Activated CD4-positive, alpha-beta T cell treated with anti-CD3 and anti-CD28 coated beads, Interleukin-2, amount 10 ng/mL, durations not matched to agents 24 days and 14 days (primary cell): ENCODE data around the gene APH1A. TPM values are rescaled to one million over a fixed set of nuclear protein-coding genes. Genes with fewer than 3 reads are reported as not detected.
"Not testable (repeated sequence)": the region's sequence is repeated elsewhere in the genome, so short reads cannot be mapped to it uniquely, and the experiment has no call there.

Source experiments
- DNase-seq: peaks from one replicate; pipeline ENCODE4 v3.0.0; 2022
- H3K27ac Mint-ChIP-seq: one replicate; pipeline ENCODE4 v1.8.0; 2022; ENCODE audit warnings: mild to moderate bottlenecking, mixed read lengths
- H3K27me3 Mint-ChIP-seq: one replicate; pipeline ENCODE4 v1.8.0; 2022; ENCODE audit warnings: mixed read lengths
- H3K36me3 Mint-ChIP-seq: one replicate; pipeline ENCODE4 v1.8.0; 2022; ENCODE audit warnings: low read depth, mild to moderate bottlenecking, mixed read lengths
- H3K4me1 Mint-ChIP-seq: one replicate; pipeline ENCODE4 v1.8.0; 2021; ENCODE audit warnings: mixed read lengths
- H3K4me3 Mint-ChIP-seq: one replicate; pipeline ENCODE4 v1.8.0; 2022; ENCODE audit warnings: mild to moderate bottlenecking, moderate library complexity, mixed read lengths
- H3K9me3 Mint-ChIP-seq: one replicate; pipeline ENCODE4 v1.8.0; 2021; ENCODE audit warnings: mixed read lengths
- intact Hi-C: fragments of 100-400 bp; cut with micrococcal nuclease; formaldehyde crosslinking; loops from one replicate; pipeline ENCODE4 v1.15.1; 2023
- total RNA-seq: library from RNA; stranded (reverse); gene quantifications from 2 replicates; pipeline ENCODE4 v1.2.3, GENCODE V29; 2022

APH1A gene
- total RNA-seq, 1 donor from 2014 or later: 105 TPM

DNA sequence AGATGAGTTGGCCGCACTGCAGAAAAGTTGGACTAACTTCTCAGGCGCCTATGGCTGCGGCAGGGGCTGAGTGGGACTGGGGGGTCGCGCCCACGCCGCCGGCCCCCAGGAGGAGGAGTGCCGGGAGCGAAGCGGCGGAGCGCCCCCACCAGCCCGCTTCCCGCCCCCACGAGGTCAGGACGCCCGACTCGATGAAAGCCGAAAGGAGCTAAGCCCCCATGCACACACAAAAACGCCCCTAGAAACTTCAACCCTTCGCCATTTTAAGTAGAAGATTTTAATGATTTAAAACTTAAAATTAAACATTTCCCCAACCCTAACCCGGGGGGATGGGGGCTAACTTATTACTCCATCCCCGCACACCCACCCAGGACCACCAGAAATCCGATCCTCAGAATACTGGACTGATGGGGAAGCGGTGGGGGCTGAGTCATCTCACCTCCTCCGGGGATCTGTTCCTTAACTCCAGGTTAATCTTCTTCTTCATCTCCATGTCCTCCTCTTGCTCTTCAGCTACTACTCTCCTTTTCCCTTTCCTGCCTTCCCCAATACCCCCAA is 33.4 kb downstream of the APH1A start:
- intact Hi-C loops: loop anchor here (5.0 to 10.0 kb wide), 3 partner anchors 47 to 739 kb away; partner anchors contain the start of genes CERS2 and CIART
- DNase-seq: peak; percentile 79
- peaks cover 4% of the 10 kb centered on the region for H3K27me3 Mint-ChIP-seq

DNA sequence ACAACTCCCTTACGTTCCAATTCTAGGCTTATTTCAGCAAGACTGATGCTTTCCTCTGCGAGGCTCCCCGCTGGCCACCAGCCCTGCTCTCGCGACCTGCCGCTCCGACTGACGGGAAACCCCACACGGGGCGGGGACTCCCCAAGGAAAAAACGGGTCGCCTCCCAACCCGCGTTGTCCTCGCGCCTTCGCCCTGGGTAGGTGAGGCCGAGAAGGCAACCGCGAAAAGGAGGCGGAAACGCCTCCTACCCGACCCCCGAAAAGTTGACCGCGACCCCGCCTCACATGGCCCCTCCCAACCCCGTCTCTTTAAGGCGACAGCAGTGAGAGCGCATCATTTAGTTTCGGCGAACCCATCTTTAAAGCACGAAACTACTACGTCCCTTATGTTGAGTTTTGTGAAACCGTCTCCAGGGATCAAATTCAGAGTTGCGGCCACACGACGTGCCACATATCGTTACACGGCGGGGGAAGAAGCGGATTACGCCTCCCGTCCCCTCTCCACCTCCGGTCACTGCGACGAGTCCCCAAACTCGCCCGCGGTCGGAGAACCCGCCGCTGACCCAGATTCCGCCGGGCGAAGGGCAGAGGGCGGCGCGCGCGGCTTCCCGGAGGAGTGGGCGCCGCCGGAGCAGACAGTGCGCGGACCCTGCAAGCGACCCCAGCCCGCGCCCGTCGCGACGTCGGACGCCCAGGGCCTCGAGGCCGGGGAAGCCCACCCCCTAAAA is 34.1 kb downstream of the APH1A start:
- H3K4me3 Mint-ChIP-seq: no peak overlapping the region
- H3K9me3 Mint-ChIP-seq: no peaks in the 10 kb centered on the region
- peaks cover 17% of the 10 kb centered on the region for H3K4me1 Mint-ChIP-seq
- no peak overlapping the region for H3K27ac Mint-ChIP-seq
- H3K27me3 Mint-ChIP-seq: peaks cover 1% of the 10 kb centered on the region
- peak; percentile 98 for DNase-seq
- intact Hi-C loops: loop anchor here (1.0 to 10.0 kb wide), 4 partner anchors 21 to 740 kb away; partner anchors contain the start of genes CERS2 and CIART
- peaks cover 20% of the 10 kb centered on the region for H3K36me3 Mint-ChIP-seq

More for the DNA sequence above, 33.4 kb downstream of the APH1A start:
- Mint-ChIP-seq H3K4me3 (no peak overlapping the region), H3K36me3 (peaks cover 17% of the 10 kb centered on the region), H3K27ac (no peak overlapping the region), H3K4me1 (peaks cover 17% of the 10 kb centered on the region), H3K9me3 (no peaks in the 10 kb centered on the region)

DNA sequence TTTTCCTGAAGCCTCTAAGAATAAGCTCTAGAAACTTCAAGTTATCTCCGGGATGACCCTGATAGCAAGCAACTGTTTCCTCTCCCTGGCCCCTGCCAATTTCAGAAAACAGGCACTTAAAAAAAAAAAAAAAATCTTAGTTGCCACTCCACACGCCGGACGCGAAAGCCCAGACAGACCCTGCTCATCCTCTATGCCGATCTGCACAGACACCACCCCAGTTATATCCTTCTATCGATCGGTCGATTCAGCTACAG is 34.6 kb downstream of the APH1A start:
- H3K4me3 Mint-ChIP-seq: no peak overlapping the region
- intact Hi-C loops: loop anchor here (1.0 to 10.0 kb wide), 3 partner anchors 21 to 741 kb away; partner anchors contain the start of gene CERS2
- H3K36me3 Mint-ChIP-seq: peaks cover 21% of the 10 kb centered on the region
- no peak for DNase-seq
- H3K27ac Mint-ChIP-seq: no peak overlapping the region
- no peaks in the 10 kb centered on the region for H3K9me3 Mint-ChIP-seq
- no peaks in the 10 kb centered on the region for H3K27me3 Mint-ChIP-seq
- H3K4me1 Mint-ChIP-seq: peaks cover 17% of the 10 kb centered on the region

- Mint-ChIP-seq H3K36me3 (peaks cover 26% of the 10 kb centered on the region), H3K27me3 (no peaks in the 10 kb centered on the region), H3K27ac (no peak overlapping the region), H3K9me3 (no peaks in the 10 kb centered on the region), H3K4me3 (no peak overlapping the region), H3K4me1 (peaks cover 17% of the 10 kb centered on the region)
- peak; percentile 71 for DNase-seq
- intact Hi-C loops: loop anchor here (1.0 to 10.0 kb wide), 3 partner anchors 20 to 741 kb away; partner anchors contain the start of gene CERS2
Observed at GRCh38 chr1:150233359-150234308, 35.2 kb downstream of the APH1A start.

- H3K4me3 Mint-ChIP-seq, H3K27ac Mint-ChIP-seq, DNase-seq, H3K9me3 Mint-ChIP-seq, H3K27me3 Mint-ChIP-seq: not testable (repeated sequence)
- H3K36me3 Mint-ChIP-seq: peaks cover 30% of the 10 kb centered on the region
- peaks cover 17% of the 10 kb centered on the region for H3K4me1 Mint-ChIP-seq
- intact Hi-C loops: loop anchor here (10.0 kb wide), 2 partner anchors 332 to 742 kb away; partner anchors contain the start of gene CERS2
Observed at GRCh38 chr1:150232921-150233320, 35.9 kb downstream of the APH1A start.

- H3K9me3 Mint-ChIP-seq, H3K27me3 Mint-ChIP-seq, H3K4me3 Mint-ChIP-seq, intact Hi-C loops, DNase-seq: not testable (repeated sequence)
- H3K36me3 Mint-ChIP-seq: peaks cover 56% of the 10 kb centered on the region
- peak overlapping the region; percentile 47 for H3K27ac Mint-ChIP-seq
- peaks cover 20% of the 10 kb centered on the region for H3K4me1 Mint-ChIP-seq
Observed at GRCh38 chr1:150228246-150228645, 40.6 kb downstream of the APH1A start.

DNA sequence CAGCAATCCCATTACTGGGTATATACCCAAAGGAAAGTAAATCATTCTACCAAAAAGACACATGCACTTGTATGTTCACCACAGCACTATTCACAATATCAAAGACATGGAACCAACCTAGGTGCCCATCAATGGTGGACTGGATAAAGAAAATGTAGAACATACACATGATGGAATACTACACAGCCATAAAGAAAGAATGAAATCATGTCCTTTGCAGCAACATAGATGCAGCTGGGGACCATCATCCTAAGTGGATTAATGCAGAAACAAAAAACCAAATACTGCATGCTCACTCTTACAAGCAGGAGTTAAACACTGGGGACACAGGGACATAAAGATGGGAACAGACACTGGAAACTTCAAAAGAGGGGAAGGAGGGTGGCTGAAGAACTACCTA is 41.6 kb downstream of the APH1A start:
- intact Hi-C loops: no loop called here
- H3K36me3 Mint-ChIP-seq: peaks cover 58% of the 10 kb centered on the region
- DNase-seq: no peak
- no peak overlapping the region for H3K27ac Mint-ChIP-seq
- no peaks in the 10 kb centered on the region for H3K9me3 Mint-ChIP-seq
- H3K4me3 Mint-ChIP-seq: no peak overlapping the region
- no peaks in the 10 kb centered on the region for H3K27me3 Mint-ChIP-seq
- H3K4me1 Mint-ChIP-seq: peaks cover 16% of the 10 kb centered on the region

DNA sequence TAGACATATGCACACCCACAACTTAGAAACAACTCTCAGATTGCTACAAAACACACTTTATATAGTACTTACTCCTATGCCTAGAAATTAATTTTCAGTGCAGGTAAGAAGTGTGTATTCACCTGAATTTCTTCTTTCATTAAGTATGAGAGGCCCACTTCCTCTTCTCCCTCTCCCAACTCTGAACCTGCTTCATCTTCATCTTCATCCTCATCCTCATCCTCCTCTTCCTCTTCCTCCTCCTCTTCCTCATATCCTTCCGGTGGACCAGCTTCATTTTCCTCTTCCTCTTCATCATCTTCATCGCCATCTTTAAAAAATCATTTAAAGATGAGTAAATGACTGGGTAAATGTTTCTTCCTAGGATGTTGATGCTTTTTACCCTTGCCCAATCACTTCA is 42.3 kb downstream of the APH1A start:
- Mint-ChIP-seq H3K36me3 (peaks cover 61% of the 10 kb centered on the region), H3K9me3 (no peaks in the 10 kb centered on the region), H3K4me1 (peaks cover 16% of the 10 kb centered on the region), H3K27ac (no peak overlapping the region), H3K4me3 (no peak overlapping the region), H3K27me3 (no peaks in the 10 kb centered on the region)
- no peak for DNase-seq
- intact Hi-C loops: no loop called here

DNA sequence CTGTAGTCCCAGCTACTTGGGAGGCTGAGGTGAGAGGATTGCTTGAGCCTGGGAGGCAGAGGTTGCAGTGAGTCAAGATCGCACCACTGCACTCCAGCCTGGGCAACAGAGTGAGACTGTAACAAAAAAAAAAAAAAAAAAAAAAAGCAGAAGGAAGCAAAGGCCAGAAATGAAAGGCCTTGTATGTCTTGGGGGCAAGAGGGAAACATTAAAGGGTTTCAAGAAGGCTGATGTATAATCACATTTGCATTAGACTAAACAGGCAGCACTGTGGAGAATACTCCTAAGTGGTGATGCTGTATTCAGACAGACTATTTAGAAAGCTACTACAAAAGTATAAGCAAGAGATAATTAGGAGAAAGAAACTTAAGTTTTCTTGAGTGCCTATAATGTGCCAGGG is 43.3 kb downstream of the APH1A start:
- Mint-ChIP-seq H3K4me1 (peaks cover 14% of the 10 kb centered on the region), H3K27me3 (no peaks in the 10 kb centered on the region), H3K27ac (no peak overlapping the region), H3K36me3 (peaks cover 57% of the 10 kb centered on the region), H3K4me3 (no peak overlapping the region), H3K9me3 (no peaks in the 10 kb centered on the region)
- intact Hi-C loops: no loop called here
- DNase-seq: no peak

- intact Hi-C loops: no loop called here
- no peaks in the 10 kb centered on the region for H3K27me3 Mint-ChIP-seq
- H3K9me3 Mint-ChIP-seq: no peaks in the 10 kb centered on the region
- H3K27ac Mint-ChIP-seq: no peak overlapping the region
- no peak overlapping the region for H3K4me3 Mint-ChIP-seq
- H3K36me3 Mint-ChIP-seq: peaks cover 59% of the 10 kb centered on the region
- H3K4me1 Mint-ChIP-seq: peaks cover 14% of the 10 kb centered on the region
- no peak for DNase-seq
Observed at GRCh38 chr1:150224983-150225382, 43.8 kb downstream of the APH1A start.

GRCh38 chr1:150221552-150221951 is 47.3 kb downstream of the APH1A start:
- peaks cover 47% of the 10 kb centered on the region for H3K36me3 Mint-ChIP-seq
- DNase-seq: peak; percentile 67

DNA sequence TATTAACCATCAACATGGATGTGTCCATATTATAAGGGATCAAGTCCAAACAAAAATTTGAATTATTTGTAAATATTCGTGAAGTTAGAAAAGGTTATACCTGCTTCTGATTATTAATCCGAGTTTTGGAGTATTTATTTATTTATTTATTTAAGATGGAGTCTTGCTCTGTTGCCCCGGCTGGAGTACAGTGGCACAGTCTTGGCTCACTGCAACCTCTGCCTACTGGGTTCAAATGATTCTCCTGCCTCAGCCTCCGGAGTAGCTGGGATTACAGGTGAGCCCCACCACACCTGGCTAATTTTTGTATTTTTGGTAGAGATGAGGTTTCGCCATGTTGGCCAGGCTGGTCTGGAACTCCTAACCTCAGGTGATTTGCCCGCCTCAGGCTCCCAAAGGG is 53.0 kb downstream of the APH1A start:
- H3K27me3 Mint-ChIP-seq, DNase-seq, H3K9me3 Mint-ChIP-seq, H3K27ac Mint-ChIP-seq, H3K4me3 Mint-ChIP-seq: not testable (repeated sequence)
- Mint-ChIP-seq H3K4me1 (peaks cover 15% of the 10 kb centered on the region), H3K36me3 (peaks cover 18% of the 10 kb centered on the region)
- intact Hi-C loops: loop anchor here (1.0 kb wide), 1 partner anchor 39 kb away; no protein-coding TSS in a partner anchor

More at GRCh38 chr1:150221552-150221951, 47.3 kb downstream of the APH1A start:
- H3K27ac Mint-ChIP-seq: no peak overlapping the region
- H3K4me1 Mint-ChIP-seq: peaks cover 12% of the 10 kb centered on the region
- intact Hi-C loops: no loop called here
- no peak overlapping the region for H3K4me3 Mint-ChIP-seq
- no peaks in the 10 kb centered on the region for H3K27me3 Mint-ChIP-seq
- H3K9me3 Mint-ChIP-seq: no peaks in the 10 kb centered on the region
